ENCODE data around the gene ADCYAP1R1. TPM values are rescaled to one million over a fixed set of nuclear protein-coding genes. Genes with fewer than 3 reads are reported as not detected.

The ADCYAP1R1 gene
- total RNA-seq, 1 donor from 2014 or later: not detected

DNA sequence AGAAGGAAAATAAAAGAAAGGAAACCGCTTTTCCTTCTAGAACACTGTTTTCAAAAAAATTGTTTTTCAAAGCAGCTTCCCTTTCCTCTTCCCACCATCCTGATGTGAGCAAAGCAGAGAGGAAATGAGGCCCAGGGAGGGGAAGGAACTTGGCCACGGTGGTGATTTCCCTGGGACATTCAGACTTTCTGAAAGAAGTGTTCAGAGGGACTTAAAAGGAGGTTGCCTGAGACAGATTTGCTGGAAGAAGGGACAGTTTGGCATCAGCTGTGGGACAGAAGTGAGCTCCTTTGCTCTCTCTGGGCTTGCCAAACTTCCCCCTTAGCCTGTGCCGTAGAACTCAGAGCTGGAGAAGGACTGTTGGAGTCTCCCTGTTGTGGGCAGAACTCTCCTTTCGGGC, 30.3 kb downstream of the ADCYAP1R1 start:
- TF ChIP-seq, protein P1, sequence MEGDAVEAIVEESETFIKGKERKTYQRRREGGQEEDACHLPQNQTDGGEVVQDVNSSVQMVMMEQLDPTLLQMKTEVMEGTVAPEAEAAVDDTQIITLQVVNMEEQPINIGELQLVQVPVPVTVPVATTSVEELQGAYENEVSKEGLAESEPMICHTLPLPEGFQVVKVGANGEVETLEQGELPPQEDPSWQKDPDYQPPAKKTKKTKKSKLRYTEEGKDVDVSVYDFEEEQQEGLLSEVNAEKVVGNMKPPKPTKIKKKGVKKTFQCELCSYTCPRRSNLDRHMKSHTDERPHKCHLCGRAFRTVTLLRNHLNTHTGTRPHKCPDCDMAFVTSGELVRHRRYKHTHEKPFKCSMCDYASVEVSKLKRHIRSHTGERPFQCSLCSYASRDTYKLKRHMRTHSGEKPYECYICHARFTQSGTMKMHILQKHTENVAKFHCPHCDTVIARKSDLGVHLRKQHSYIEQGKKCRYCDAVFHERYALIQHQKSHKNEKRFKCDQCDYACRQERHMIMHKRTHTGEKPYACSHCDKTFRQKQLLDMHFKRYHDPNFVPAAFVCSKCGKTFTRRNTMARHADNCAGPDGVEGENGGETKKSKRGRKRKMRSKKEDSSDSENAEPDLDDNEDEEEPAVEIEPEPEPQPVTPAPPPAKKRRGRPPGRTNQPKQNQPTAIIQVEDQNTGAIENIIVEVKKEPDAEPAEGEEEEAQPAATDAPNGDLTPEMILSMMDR (conservative IDR thresholded peaks at IDR 0.05; ENCODE audit: low read depth, low read length): no peak
- no peak for DNase-seq (ENCODE audit: low read depth)
- H3K4me3 ChIP-seq (ENCODE audit: low read depth, low read length): no peak overlapping the region

DNA sequence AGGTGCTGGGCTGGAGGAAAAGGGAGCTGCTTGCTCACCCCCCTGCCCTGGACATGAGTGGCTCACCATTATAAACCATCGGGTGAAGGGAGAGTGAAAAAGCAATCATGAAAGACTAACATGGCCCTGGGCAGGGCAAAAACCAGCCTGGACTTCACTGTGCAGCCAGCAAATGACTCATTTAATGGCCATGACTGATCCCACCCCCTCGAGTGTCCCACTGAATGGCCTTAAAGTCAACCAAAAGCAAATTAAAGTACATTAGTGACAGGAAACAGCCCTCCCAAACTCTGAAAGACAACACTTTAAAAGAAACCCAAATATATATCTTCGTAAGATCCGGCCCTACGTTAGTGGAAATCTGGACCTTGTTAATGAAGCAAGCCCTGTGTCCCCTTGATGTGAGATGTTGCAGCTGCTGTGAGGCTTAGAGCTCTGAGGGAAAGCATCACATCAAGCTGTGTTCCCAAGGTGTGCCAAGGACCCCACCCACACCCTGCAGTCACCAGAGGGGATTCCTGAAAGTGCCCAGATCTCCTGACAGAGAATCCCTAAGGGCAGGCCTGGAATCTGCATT, 31.2 kb downstream of the ADCYAP1R1 start:
- TF ChIP-seq, protein P1 (conservative IDR thresholded peaks at IDR 0.05; ENCODE audit: low read depth, low read length): no peak
- H3K4me3 ChIP-seq (ENCODE audit: low read depth, low read length): no peak overlapping the region
- no peak for DNase-seq (ENCODE audit: low read depth)

DNA sequence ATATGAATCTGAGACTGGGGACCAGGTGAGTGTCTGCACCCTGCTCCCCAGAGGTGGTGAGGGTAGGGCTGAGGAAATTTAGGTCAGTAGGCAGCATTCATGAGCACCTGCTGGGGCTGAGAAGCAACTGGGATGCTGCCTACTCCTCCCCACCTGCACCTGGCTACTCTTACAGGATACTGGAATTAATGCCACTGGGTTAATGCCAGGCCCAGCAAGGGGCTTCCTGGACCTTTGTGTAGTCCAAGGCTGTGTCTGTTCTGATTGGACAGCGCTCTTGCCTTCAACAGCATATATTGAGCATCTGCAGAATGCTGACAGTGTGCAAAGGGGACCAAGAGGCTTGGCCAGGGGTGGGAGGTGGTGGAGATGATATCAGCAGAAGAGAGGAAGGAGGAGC, 32.1 kb downstream of the ADCYAP1R1 start:
- no peak overlapping the region for H3K4me3 ChIP-seq (ENCODE audit: low read depth, low read length)
- DNase-seq (ENCODE audit: low read depth): no peak
- TF ChIP-seq, protein P1 (conservative IDR thresholded peaks at IDR 0.05; ENCODE audit: low read depth, low read length): no peak

DNA sequence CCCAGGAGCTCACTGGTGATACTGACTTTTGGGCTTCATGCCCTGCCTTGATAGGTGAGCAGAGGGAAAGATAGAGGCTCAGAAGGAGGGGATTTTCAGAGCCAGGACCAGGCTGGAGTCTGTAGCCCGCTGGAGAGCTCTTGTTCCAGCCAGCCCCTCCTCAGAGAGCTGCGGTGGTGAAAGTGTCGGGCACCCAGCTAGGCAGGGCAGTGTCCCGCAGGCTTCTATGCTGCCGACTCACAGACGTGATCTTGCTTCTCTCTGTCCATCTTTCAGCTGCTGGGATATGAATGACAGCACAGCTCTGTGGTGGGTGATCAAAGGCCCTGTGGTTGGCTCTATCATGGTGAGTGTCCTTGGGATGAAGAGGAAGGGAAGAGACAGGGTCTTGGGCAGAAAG, 35.2 kb downstream of the ADCYAP1R1 start:
- no peak for DNase-seq (ENCODE audit: low read depth)
- no peak overlapping the region for H3K4me3 ChIP-seq (ENCODE audit: low read depth, low read length)
- TF ChIP-seq, protein P1 (conservative IDR thresholded peaks at IDR 0.05; ENCODE audit: low read depth, low read length): no peak

DNA sequence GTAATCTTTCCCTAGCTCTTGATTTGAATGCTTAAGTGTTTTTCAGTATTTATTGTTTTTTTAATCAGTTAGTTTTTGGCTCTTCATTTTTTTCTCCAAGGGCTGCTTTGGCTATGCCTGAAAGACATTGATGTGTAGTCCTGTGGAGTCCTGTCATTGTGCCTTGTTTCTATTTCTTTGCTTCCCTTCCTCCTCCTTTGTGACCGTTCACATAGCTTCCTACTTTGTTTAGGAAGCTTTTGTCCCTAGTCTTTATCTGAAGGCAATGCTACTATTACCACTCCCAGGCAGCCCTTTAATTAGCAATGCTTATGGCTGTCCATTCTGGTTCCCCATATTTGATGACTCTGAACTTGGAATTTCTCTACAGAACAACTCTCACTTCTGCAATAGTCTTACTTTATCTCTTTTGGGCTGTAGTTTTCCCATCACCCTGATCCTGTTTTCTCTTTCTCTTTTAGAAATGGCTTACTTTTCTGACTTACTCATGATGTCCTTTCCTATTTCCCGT, 39.9 kb downstream of the ADCYAP1R1 start:
- DNase-seq (ENCODE audit: low read depth): no peak
- no peak overlapping the region for H3K4me3 ChIP-seq (ENCODE audit: low read depth, low read length)
- TF ChIP-seq, protein P1 (conservative IDR thresholded peaks at IDR 0.05; ENCODE audit: low read depth, low read length): no peak

DNA sequence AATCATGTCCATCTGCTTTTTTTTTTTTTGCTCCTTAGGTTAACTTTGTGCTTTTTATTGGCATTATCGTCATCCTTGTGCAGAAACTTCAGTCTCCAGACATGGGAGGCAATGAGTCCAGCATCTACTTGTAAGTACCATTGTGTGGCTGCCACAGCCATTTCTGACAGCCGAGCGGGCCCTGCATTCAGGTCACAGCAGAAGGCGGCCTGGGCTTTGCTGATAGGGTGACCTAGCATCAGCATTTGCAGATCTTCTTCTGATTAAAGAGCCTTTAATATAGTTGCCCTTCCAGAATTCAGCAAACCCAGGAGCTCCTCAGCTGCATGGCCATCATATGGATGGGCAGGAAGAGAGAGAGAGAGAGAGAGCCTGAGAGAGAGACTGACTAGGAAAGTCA, 40.5 kb downstream of the ADCYAP1R1 start:
- DNase-seq (ENCODE audit: low read depth): no peak
- no peak overlapping the region for H3K4me3 ChIP-seq (ENCODE audit: low read depth, low read length)
- TF ChIP-seq, protein P1 (conservative IDR thresholded peaks at IDR 0.05; ENCODE audit: low read depth, low read length): no peak

DNA sequence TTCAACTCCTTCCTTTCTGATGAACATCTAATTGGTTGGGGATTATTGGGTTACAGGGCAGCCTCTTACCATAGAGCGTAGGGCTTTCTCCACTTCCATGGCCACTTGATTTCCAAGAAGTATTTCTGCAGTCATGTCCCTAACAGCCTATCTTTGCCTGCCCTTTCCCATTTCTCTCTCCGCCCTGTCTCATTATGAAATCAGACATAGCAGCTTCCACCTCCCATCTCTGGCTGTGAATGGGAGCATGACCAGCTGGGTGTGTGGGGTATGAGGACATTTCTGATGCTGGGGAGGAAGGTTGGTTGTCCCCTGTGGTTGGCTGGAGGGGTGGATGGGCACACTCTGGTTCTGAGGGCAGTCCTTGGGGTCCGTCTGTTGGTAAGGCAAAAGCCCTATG, 41.2 kb downstream of the ADCYAP1R1 start:
- H3K4me3 ChIP-seq (ENCODE audit: low read depth, low read length): no peak overlapping the region
- no peak for DNase-seq (ENCODE audit: low read depth)
- TF ChIP-seq, protein P1 (conservative IDR thresholded peaks at IDR 0.05; ENCODE audit: low read depth, low read length): no peak

Measured in epithelial cell of proximal tubule (primary cell).